Type B pancreatic cell (in vitro differentiated cells): Measurements from ENCODE around the gene CLEC18A. TPM values are rescaled to one million over a fixed set of nuclear protein-coding genes. Genes with fewer than 3 reads are reported as not detected.

ENCODE experiments used
- DNase-seq: peaks from one replicate; pipeline ENCODE4 v3.0.0; 2021; ENCODE audit warnings: mixed read lengths; ENCODE audit not compliant: unreplicated experiment; ENCODE audit errors: extremely low spot score
- H3K27ac Mint-ChIP-seq: 2 replicates; pipeline ENCODE4 v1.8.0; 2021; ENCODE audit warnings: mild to moderate bottlenecking, mixed read lengths
- H3K27me3 Mint-ChIP-seq: 2 replicates; pipeline ENCODE4 v1.8.0; 2021; ENCODE audit warnings: mixed read lengths
- H3K36me3 Mint-ChIP-seq: 2 replicates; pipeline ENCODE4 v1.8.0; 2021; ENCODE audit warnings: mixed read lengths
- H3K4me1 Mint-ChIP-seq: one replicate; pipeline ENCODE4 v1.8.0; 2021; ENCODE audit warnings: mixed read lengths; ENCODE audit not compliant: unreplicated experiment
- H3K4me3 Mint-ChIP-seq: 2 replicates; pipeline ENCODE4 v1.8.0; 2021; ENCODE audit warnings: mild to moderate bottlenecking, mixed read lengths
- H3K9me3 Mint-ChIP-seq: 2 replicates; pipeline ENCODE4 v1.8.0; 2021; ENCODE audit warnings: mixed read lengths
- CTCF ChIP-seq: fragments of 200-600 bp; sonication (generic); conservative IDR thresholded peaks from 2 replicates; pipeline ENCODE4 v1.5.0; 2021; ENCODE audit warnings: antibody characterized with exemption, mild to moderate bottlenecking
- total RNA-seq: library from RNA; stranded (reverse); gene quantifications from 2 replicates; pipeline ENCODE4 v1.2.1, GENCODE V29; 2021; ENCODE audit warnings: low replicate concordance

The CLEC18A gene
- total RNA-seq, 1 donor from 2014 or later: 5.4 TPM

- no peak overlapping the region for H3K27ac Mint-ChIP-seq
- no peak overlapping the region for H3K4me3 Mint-ChIP-seq
- no peak for DNase-seq
- TF ChIP-seq CTCF: no peak
- H3K27me3 Mint-ChIP-seq: no peaks in the 10 kb centered on the region
- no peaks in the 10 kb centered on the region for H3K4me1 Mint-ChIP-seq
- H3K9me3 Mint-ChIP-seq: no peaks in the 10 kb centered on the region
- peaks cover 15% of the 10 kb centered on the region for H3K36me3 Mint-ChIP-seq
Observed at GRCh38 chr16:69935278-69935711, 15.8 kb upstream of the CLEC18A start.

- Mint-ChIP-seq H3K4me3 (no peak overlapping the region), H3K27ac (no peak overlapping the region), H3K27me3 (no peaks in the 10 kb centered on the region), H3K4me1 (no peaks in the 10 kb centered on the region), H3K9me3 (no peaks in the 10 kb centered on the region), H3K36me3 (peaks cover 15% of the 10 kb centered on the region)
- DNase-seq: no peak
- no peak for TF ChIP-seq CTCF
Observed at GRCh38 chr16:69935740-69936139, 15.4 kb upstream of the CLEC18A start.

GRCh38 chr16:69936252-69936651 is 14.9 kb upstream of the CLEC18A start:
- H3K4me3 Mint-ChIP-seq: no peak overlapping the region
- TF ChIP-seq CTCF: no peak
- peaks cover 12% of the 10 kb centered on the region for H3K36me3 Mint-ChIP-seq
- no peaks in the 10 kb centered on the region for H3K27me3 Mint-ChIP-seq
- H3K27ac Mint-ChIP-seq: no peak overlapping the region
- DNase-seq: no peak
- H3K4me1 Mint-ChIP-seq: no peaks in the 10 kb centered on the region
- no peaks in the 10 kb centered on the region for H3K9me3 Mint-ChIP-seq

GRCh38 chr16:69936751-69937211 is 14.4 kb upstream of the CLEC18A start:
- Mint-ChIP-seq H3K36me3 (peaks cover 11% of the 10 kb centered on the region), H3K27ac (no peak overlapping the region), H3K27me3 (no peaks in the 10 kb centered on the region), H3K4me1 (no peaks in the 10 kb centered on the region), H3K9me3 (no peaks in the 10 kb centered on the region), H3K4me3 (no peak overlapping the region)
- TF ChIP-seq CTCF: no peak
- no peak for DNase-seq

GRCh38 chr16:69937465-69937951 is 13.6 kb upstream of the CLEC18A start:
- no peaks in the 10 kb centered on the region for H3K9me3 Mint-ChIP-seq
- peak; percentile 26 for TF ChIP-seq CTCF
- no peaks in the 10 kb centered on the region for H3K27me3 Mint-ChIP-seq
- DNase-seq: no peak
- no peak overlapping the region for H3K27ac Mint-ChIP-seq
- H3K4me1 Mint-ChIP-seq: no peaks in the 10 kb centered on the region
- no peak overlapping the region for H3K4me3 Mint-ChIP-seq
- H3K36me3 Mint-ChIP-seq: peaks cover 11% of the 10 kb centered on the region
